Epithelial cell of proximal tubule (primary cell): ENCODE results near the gene POLR2C. TPM values are rescaled to one million over a fixed set of nuclear protein-coding genes. Genes with fewer than 3 reads are reported as not detected.

Experiments
- DNase-seq: peaks from one replicate; pipeline ENCODE4 v3.0.0-alpha.2; 2011; ENCODE audit warnings: low read depth
- H3K4me3 ChIP-seq: 2 replicates; pipeline ENCODE4 v1.5.1; 2011; ENCODE audit warnings: low read depth, mild to moderate bottlenecking, low read length
- CTCF ChIP-seq: conservative IDR thresholded peaks from 2 replicates; pipeline ENCODE4 v1.5.1; 2012; ENCODE audit warnings: low read depth, mild to moderate bottlenecking, low read length
- total RNA-seq: library from RNA; depleted of rRNA; stranded (reverse); fragments of >200 nt; gene quantifications from 2 replicates; pipeline ENCODE4 v1.2.3, GENCODE V29; 2015

POLR2C gene
- total RNA-seq, 1 donor from 2014 or later: 64.5 TPM

- DNase-seq: no peak
- H3K4me3 ChIP-seq: no peak overlapping the region
- no peak for TF ChIP-seq CTCF
These were observed 11.4 kb downstream of the POLR2C start for GRCh38 chr16:57473906-57474305.

GRCh38 chr16:57474671-57475661 lies 12.5 kb downstream of the POLR2C start:
- no peak for TF ChIP-seq CTCF
- H3K4me3 ChIP-seq: no peak overlapping the region
- DNase-seq: no peak

- DNase-seq: no peak
- peak; percentile 41 for TF ChIP-seq CTCF
- H3K4me3 ChIP-seq: no peak overlapping the region
These were observed 13.3 kb downstream of the POLR2C start for GRCh38 chr16:57475711-57476339.

- no peak overlapping the region for H3K4me3 ChIP-seq
- TF ChIP-seq CTCF: no peak
- no peak for DNase-seq
These were observed 14.3 kb downstream of the POLR2C start for GRCh38 chr16:57476546-57477410.

GRCh38 chr16:57477531-57478202 lies 15.2 kb downstream of the POLR2C start:
- no peak for TF ChIP-seq CTCF
- no peak overlapping the region for H3K4me3 ChIP-seq
- no peak for DNase-seq

- no peak for TF ChIP-seq CTCF
- DNase-seq: no peak
- peak overlapping the region; percentile 61 for H3K4me3 ChIP-seq
These were observed 16.1 kb downstream of the POLR2C start for GRCh38 chr16:57478396-57479204.
